Suprapubic skin (tissue), 4 donors: ENCODE data around the gene PAK3. TPM values are rescaled to one million over a fixed set of nuclear protein-coding genes. Genes with fewer than 3 reads are reported as not detected.

ENCODE experiments used
- DNase-seq, 2 donors: peaks; one replicate each; pipeline ENCODE4 v3.0.0-alpha.2; 2019; ENCODE audit warnings: low spot score in 2 of 2
- H3K27ac ChIP-seq: fragments of 200-600 bp; sonication (generic); one replicate; pipeline ENCODE4 v1.5.1; 2019
- H3K27me3 ChIP-seq: fragments of 200-600 bp; sonication (generic); one replicate; pipeline ENCODE4 v1.5.1; 2019
- H3K36me3 ChIP-seq: fragments of 200-600 bp; sonication (generic); one replicate; pipeline ENCODE4 v1.5.1; 2019
- H3K4me1 ChIP-seq: fragments of 200-600 bp; sonication (generic); one replicate; pipeline ENCODE4 v1.5.1; 2019
- H3K4me3 ChIP-seq: fragments of 200-600 bp; sonication (generic); one replicate; pipeline ENCODE4 v1.5.1; 2019; ENCODE audit warnings: mild to moderate bottlenecking
- H3K9me3 ChIP-seq: fragments of 200-600 bp; sonication (generic); one replicate; pipeline ENCODE4 v1.5.1; 2019
- EP300 ChIP-seq: sonication (generic); formaldehyde crosslinking; IDR thresholded peaks from one replicate; pipeline ENCODE4 v1.6.1; 2017; ENCODE audit warnings: antibody characterized with exemption
- POLR2A ChIP-seq, 2 donors: fragments of 450-650 bp; IDR thresholded peaks; one replicate each; pipeline ENCODE4 v1.6.1; 2017; ENCODE audit warnings: antibody characterized with exemption in 2 of 2, mild to moderate bottlenecking in 2 of 2, moderate library complexity in 2 of 2
- POLR2AphosphoS5 ChIP-seq, 3 donors: sonication (generic); formaldehyde crosslinking; IDR thresholded peaks; one replicate each; pipeline ENCODE4 v1.6.1; 2017; ENCODE audit warnings: antibody characterized with exemption in 3 of 3
- WGBS: methylation state at CpG from one replicate; pipeline ENCODE4 v1.1.5; 2018; 5-methylcytosine and 5-hydroxymethylcytosine counted together
- total RNA-seq, 4 donors: library from RNA; depleted of rRNA; stranded (reverse); fragments of >200 nt; gene quantifications; one replicate each; pipeline ENCODE4 v1.1.0, GENCODE V29; 2016
- TF ChIP-seq, protein P1 (sequence below), 2 donors: fragments of 200-600 bp in 1 of 2; fragments of 450-650 bp in 1 of 2; sonication (generic) in 1 of 2; IDR thresholded peaks; one replicate each; pipeline ENCODE4 v1.5.1; 2016 to 2019; ENCODE audit warnings: antibody characterized with exemption in 2 of 2, mild to moderate bottlenecking in 1 of 2, moderate library complexity in 1 of 2

PAK3 gene
- total RNA-seq, 4 donors from 2014 or later = 2.7 to 11.9 (median 5.1) TPM

DNA sequence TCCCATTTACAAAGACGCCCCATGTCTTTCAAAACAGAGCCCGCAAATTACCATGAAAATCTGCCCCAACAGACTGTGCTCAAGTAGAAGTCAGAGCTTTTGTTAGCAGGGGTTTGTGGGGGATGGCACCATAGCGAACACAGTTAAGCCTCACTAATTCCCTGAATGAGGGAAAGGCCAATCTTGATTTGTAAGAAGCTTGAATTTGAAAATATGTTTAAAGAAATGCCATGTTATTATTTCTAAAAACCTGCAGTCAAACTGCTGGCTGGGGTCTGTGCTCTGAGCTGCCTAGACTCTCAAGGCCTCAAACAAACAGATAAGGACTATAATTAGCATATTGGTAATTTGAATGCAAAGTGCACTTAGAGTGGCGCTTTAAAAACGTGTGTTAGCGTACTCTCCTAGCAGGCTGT, 9.4 kb upstream of the PAK3 start:
- Histone ChIP-seq H3K27me3 (no peaks in the 10 kb centered on the region), H3K4me3 (no peak overlapping the region), H3K9me3 (no peaks in the 10 kb centered on the region), H3K27ac (no peak overlapping the region), H3K4me1 (no peaks in the 10 kb centered on the region), H3K36me3 (no peaks in the 10 kb centered on the region)
- no peak for DNase-seq
- TF ChIP-seq POLR2AphosphoS5 (IDR thresholded peaks at IDR 0.05) (no peak), EP300 (no peak), POLR2A (IDR thresholded peaks at IDR 0.05) (no peak)
- TF ChIP-seq, protein P1, sequence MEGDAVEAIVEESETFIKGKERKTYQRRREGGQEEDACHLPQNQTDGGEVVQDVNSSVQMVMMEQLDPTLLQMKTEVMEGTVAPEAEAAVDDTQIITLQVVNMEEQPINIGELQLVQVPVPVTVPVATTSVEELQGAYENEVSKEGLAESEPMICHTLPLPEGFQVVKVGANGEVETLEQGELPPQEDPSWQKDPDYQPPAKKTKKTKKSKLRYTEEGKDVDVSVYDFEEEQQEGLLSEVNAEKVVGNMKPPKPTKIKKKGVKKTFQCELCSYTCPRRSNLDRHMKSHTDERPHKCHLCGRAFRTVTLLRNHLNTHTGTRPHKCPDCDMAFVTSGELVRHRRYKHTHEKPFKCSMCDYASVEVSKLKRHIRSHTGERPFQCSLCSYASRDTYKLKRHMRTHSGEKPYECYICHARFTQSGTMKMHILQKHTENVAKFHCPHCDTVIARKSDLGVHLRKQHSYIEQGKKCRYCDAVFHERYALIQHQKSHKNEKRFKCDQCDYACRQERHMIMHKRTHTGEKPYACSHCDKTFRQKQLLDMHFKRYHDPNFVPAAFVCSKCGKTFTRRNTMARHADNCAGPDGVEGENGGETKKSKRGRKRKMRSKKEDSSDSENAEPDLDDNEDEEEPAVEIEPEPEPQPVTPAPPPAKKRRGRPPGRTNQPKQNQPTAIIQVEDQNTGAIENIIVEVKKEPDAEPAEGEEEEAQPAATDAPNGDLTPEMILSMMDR (IDR thresholded peaks at IDR 0.05) = no peak
- WGBS = 34% methylated on average over 6 of the region's 6 CpGs

DNA sequence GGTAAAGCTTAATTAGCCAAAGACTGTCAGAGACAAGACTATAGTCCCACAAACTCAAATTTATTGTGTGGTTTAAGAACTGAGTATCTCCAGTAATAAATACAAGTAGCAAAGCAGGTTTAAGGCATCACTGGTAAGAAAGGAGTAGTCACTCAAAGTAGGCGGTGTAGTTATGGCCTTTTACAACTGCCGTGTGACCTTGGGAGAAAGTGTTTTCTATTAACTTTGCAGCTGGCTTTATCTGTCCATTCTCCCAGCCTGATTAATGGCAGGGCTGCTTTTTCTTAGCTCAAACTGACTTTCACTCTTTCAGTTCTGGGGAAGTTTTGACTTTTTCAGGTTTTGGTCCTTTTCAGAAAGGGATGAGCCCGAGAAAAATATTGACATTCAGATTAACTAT, 7.4 kb upstream of the PAK3 start:
- 69% methylated on average over 3 of the region's 3 CpGs for WGBS

DNA sequence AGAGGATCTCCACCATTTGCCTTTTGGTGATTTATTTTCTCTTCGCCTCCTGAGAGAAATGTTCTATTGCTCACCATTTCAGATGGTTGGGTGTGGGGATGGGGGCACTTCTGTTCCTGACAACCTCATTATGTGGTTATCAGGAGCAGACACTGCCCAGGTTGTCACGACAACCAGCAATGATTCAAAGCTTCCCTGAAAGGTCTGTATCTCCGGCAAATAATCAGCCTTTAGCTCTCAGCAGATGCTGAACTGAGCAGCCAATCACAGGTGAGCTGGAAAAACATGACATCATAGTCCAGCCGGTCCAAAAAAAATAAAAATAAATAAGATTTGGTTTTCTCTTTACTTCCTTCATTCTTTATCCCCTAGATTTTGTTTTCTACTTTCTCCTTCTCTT, 5.5 kb upstream of the PAK3 start:
- no peaks in the 10 kb centered on the region for H3K4me1 ChIP-seq
- H3K36me3 ChIP-seq = no peaks in the 10 kb centered on the region
- H3K27me3 ChIP-seq = no peaks in the 10 kb centered on the region
- no peak overlapping the region for H3K4me3 ChIP-seq
- H3K9me3 ChIP-seq = no peaks in the 10 kb centered on the region
- no peak overlapping the region for H3K27ac ChIP-seq
- WGBS = 48% methylated on average over 4 of the region's 4 CpGs
- TF ChIP-seq POLR2AphosphoS5 (IDR thresholded peaks at IDR 0.05) = no peak
- TF ChIP-seq, protein P1 (IDR thresholded peaks at IDR 0.05) = no peak
- no peak for TF ChIP-seq POLR2A (IDR thresholded peaks at IDR 0.05)
- no peak for TF ChIP-seq EP300
- no peak for DNase-seq

More for the DNA sequence above, 7.4 kb upstream of the PAK3 start:
- no peak overlapping the region for H3K27ac ChIP-seq
- TF ChIP-seq, protein P1 (IDR thresholded peaks at IDR 0.05) = no peak
- TF ChIP-seq POLR2A (IDR thresholded peaks at IDR 0.05) (no peak), EP300 (no peak), POLR2AphosphoS5 (IDR thresholded peaks at IDR 0.05) (no peak)
- H3K4me1 ChIP-seq = no peaks in the 10 kb centered on the region
- no peaks in the 10 kb centered on the region for H3K9me3 ChIP-seq
- H3K4me3 ChIP-seq = no peak overlapping the region
- no peaks in the 10 kb centered on the region for H3K36me3 ChIP-seq
- H3K27me3 ChIP-seq = no peaks in the 10 kb centered on the region
- no peak for DNase-seq

DNA sequence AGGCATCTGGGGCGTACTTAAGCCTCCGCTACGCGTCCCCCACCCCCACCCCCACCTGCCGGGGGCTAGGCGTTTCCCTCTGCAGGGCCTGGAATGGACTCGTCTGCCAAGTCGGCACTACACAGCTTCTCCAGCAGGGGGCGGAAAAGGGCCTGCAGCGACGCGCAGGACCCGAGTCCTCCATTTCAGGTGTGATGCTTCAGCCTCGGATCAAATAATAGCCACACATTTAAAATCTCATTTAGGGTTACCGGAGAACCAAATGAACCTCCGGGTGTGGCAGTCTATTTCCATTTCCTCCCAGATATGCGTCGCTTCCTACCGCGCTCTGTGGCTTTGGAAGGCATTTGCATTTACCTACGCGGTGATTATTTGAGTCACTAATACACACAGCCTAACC, 2.9 kb downstream of the PAK3 start:
- no peak for TF ChIP-seq POLR2AphosphoS5 (IDR thresholded peaks at IDR 0.05)
- TF ChIP-seq, protein P1 (IDR thresholded peaks at IDR 0.05) = peak; percentile 3 to 54
- Histone ChIP-seq H3K27ac (no peak overlapping the region), H3K27me3 (no peaks in the 10 kb centered on the region), H3K36me3 (no peaks in the 10 kb centered on the region), H3K4me1 (no peaks in the 10 kb centered on the region), H3K9me3 (no peaks in the 10 kb centered on the region), H3K4me3 (no peak overlapping the region)
- DNase-seq = no peak
- 26% methylated on average over 14 of the region's 22 CpGs for WGBS

DNA sequence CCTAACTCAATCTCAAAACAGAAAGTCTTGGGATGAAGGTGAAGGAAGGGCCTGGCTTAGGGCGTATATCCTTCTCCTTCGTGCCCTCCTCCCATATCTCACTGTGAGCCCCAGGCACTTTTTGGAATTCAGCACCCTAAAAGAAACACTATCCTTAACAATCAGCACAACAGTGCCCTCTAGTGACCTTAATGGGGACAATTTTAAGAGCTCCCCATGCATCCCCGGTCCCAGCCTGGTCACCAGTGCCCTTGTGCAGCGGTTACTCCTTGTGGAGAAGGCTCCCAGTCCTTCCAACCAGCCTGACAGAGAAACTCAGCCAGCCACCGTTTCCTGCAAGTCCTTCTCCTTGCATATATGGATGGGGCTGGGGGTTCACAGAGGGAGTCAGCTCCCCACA, 4.2 kb downstream of the PAK3 start:
- 30% methylated on average over 5 of the region's 5 CpGs for WGBS
- Histone ChIP-seq H3K27me3 (no peaks in the 10 kb centered on the region), H3K4me1 (no peaks in the 10 kb centered on the region), H3K4me3 (no peak overlapping the region), H3K27ac (no peak overlapping the region), H3K36me3 (no peaks in the 10 kb centered on the region), H3K9me3 (no peaks in the 10 kb centered on the region)
- TF ChIP-seq POLR2A (IDR thresholded peaks at IDR 0.05) (no peak), EP300 (no peak), POLR2AphosphoS5 (IDR thresholded peaks at IDR 0.05) (no peak)
- TF ChIP-seq, protein P1 (IDR thresholded peaks at IDR 0.05) = peak in 1 of 2 donors; percentile 24
- no peak for DNase-seq
